Kidney (tissue), 14 donors: ENCODE measurements around the gene HBE1. TPM values are rescaled to one million over a fixed set of nuclear protein-coding genes. Genes with fewer than 3 reads are reported as not detected.

Experiments used
- DNase-seq, 5 donors: peaks; one replicate each; pipeline ENCODE4 v3.0.0-alpha.2; 2013 to 2020
- FAIRE-seq: peaks from 2 replicates; lab custom pipeline; 2012; peaks lifted over from hg19 to GRCh38; lab: Jason Lieb, UNC
- H3K27ac ChIP-seq, 2 donors: one replicate each; pipeline ENCODE4 v1.7.0; 2013; ENCODE audit warnings: low read depth in 2 of 2, low read length in 2 of 2, inconsistent platforms in 1 of 2
- H3K27me3 ChIP-seq: one replicate; pipeline ENCODE4 v1.7.1; 2013; ENCODE audit warnings: low read length, inconsistent platforms; ENCODE audit not compliant: control insufficient read depth, insufficient read depth
- H3K36me3 ChIP-seq, 3 donors: one replicate each; pipeline versions ENCODE4 v1.7.0 to v1.7.1; 2013; ENCODE audit warnings: low read length in 3 of 3, control low read depth in 1 of 3, inconsistent platforms in 1 of 3; ENCODE audit not compliant: insufficient read depth in 3 of 3, control insufficient read depth in 2 of 3
- H3K4me1 ChIP-seq, 3 donors: one replicate each; pipeline versions ENCODE4 v1.7.0 to v1.7.1; 2013; ENCODE audit warnings: low read length in 3 of 3, inconsistent platforms in 1 of 3, low read depth in 1 of 3; ENCODE audit not compliant: control insufficient read depth in 2 of 3, insufficient read depth in 2 of 3
- H3K4me3 ChIP-seq, 3 donors: one replicate each; pipeline versions ENCODE4 v1.7.0 to v1.8.1; 2013; ENCODE audit warnings: low read length in 3 of 3, control low read depth in 1 of 3, inconsistent platforms in 1 of 3
- H3K9ac ChIP-seq, 3 donors: one replicate each; pipeline versions ENCODE4 v1.7.0 to v1.7.1; 2013; ENCODE audit warnings: low read length in 3 of 3, control low read depth in 1 of 3, inconsistent platforms in 1 of 3
- H3K9me3 ChIP-seq, 3 donors: one replicate each; pipeline versions ENCODE4 v1.7.0 to v1.7.1; 2013; ENCODE audit warnings: low read length in 3 of 3, control low read depth in 1 of 3, inconsistent platforms in 1 of 3; ENCODE audit not compliant: control insufficient read depth in 2 of 3, insufficient read depth in 1 of 3
- CTCF ChIP-seq: IDR thresholded peaks from 3 replicates; pipeline ENCODE4 v1.5.1; 2012; ENCODE audit warnings: mild to moderate bottlenecking, moderate library complexity, borderline replicate concordance; ENCODE audit not compliant: insufficient read depth; ENCODE audit errors: extremely low read depth
- intact Hi-C: fragments of 100-400 bp; cut with DNase I; formaldehyde crosslinking; loops from one replicate; pipeline ENCODE4 v1.11.1; 2022
- polyA plus RNA-seq: library from polyadenylated mRNA; stranded (reverse); fragments of 350-450 nt; fragmentation: Illumina TruSeq; extraction: RNeasy Lipid Tissue Mini Kit (QIAGEN cat#74804); gene quantifications from one replicate; pipeline ENCODE4 v1.2.3, GENCODE V29; 2014; ENCODE audit warnings: low read depth, low replicate concordance; ENCODE audit not compliant: insufficient read depth
- total RNA-seq: library from RNA; stranded (reverse); fragmentation: NEBNext Ultra II Directional; extraction: Animal tissue kit (Norgen Biotek cat#: 25700); gene quantifications from one replicate; pipeline ENCODE4 v1.2.1, GENCODE V29; 2021
- donor health status: control.
- donor health status: control.
- donor health status: control.
- donor health status: control.
- donor health status: control.
- donor health status: DM: yes; HTN: yes; CAD: no.
- donor health status: Normal renal cell carcinoma (clear cell type).

Gene HBE1
- total and polyA plus RNA-seq, 2 donors from 2014 or later, result not detected

DNA sequence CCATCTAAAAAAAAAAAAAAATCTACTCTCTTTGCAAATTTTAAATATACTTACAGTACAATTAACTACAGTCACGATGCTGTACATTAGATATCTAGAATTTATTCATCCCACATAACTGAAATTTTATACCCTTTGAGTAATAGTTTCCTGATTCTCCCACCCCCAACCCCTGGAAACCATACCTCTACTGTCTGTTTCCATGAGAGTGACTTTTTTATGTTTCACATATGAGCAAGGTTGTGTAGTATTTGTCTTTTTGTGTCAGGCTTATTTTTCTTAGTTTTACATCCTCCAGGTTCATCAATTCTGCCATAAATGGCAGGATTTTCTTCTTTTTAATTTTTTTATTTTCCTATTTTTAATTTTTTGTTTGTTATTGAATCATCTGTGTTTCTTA, 46.1 kb downstream of the HBE1 start:
- H3K27ac ChIP-seq, result no peak overlapping the region
- TF ChIP-seq CTCF, result no peak
- no peaks in the 10 kb centered on the region for H3K36me3 ChIP-seq
- DNase-seq, result no peak
- H3K4me3 ChIP-seq, result no peak overlapping the region
- H3K27me3 ChIP-seq, result no peaks in the 10 kb centered on the region
- intact Hi-C loops, result no loop called here
- no peaks in the 10 kb centered on the region for H3K4me1 ChIP-seq
- no peaks in the 10 kb centered on the region for H3K9me3 ChIP-seq
- no peak overlapping the region for H3K9ac ChIP-seq
- no peak for FAIRE-seq

GRCh38 chr11:5223146-5223545, 46.6 kb downstream of the HBE1 start:
- Histone ChIP-seq H3K4me1 (no peaks in the 10 kb centered on the region), H3K27me3 (no peaks in the 10 kb centered on the region), H3K9me3 (no peaks in the 10 kb centered on the region), H3K36me3 (no peaks in the 10 kb centered on the region), H3K27ac (no peak overlapping the region), H3K9ac (no peak overlapping the region), H3K4me3 (no peak overlapping the region)
- DNase-seq (no peak), FAIRE-seq (peak; percentile 90)
- intact Hi-C loops, result no loop called here
- no peak for TF ChIP-seq CTCF

Other genes starting within 250 kb of the HBE1 start
- not detected for gene OR52J3, start 223.4 kb downstream of the HBE1 start, total RNA-seq
- not detected for gene OR52J3, start 223.4 kb downstream of the HBE1 start, polyA plus RNA-seq
- gene OR52E2, start 210.3 kb downstream of the HBE1 start, total RNA-seq, result not detected
- not detected for gene OR52E2, start 210.3 kb downstream of the HBE1 start, polyA plus RNA-seq
- not detected for gene OR52E1, start 200.4 kb downstream of the HBE1 start, total RNA-seq
- not detected for gene OR52E1, start 200.4 kb downstream of the HBE1 start, polyA plus RNA-seq
- not detected for gene OR52A5, start 131.6 kb downstream of the HBE1 start, total RNA-seq
- not detected for gene OR52A5, start 131.6 kb downstream of the HBE1 start, polyA plus RNA-seq
- gene OR52A1, start 115.2 kb downstream of the HBE1 start, total RNA-seq, result not detected
- gene OR52A1, start 115.2 kb downstream of the HBE1 start, polyA plus RNA-seq, result not detected
- not detected for gene OR51V1, start 69.3 kb downstream of the HBE1 start, total RNA-seq
- not detected for gene OR51V1, start 69.3 kb downstream of the HBE1 start, polyA plus RNA-seq
- 59.9 TPM for gene HBB, start 42.9 kb downstream of the HBE1 start, total RNA-seq
- gene HBB, start 42.9 kb downstream of the HBE1 start, polyA plus RNA-seq, result 10.9 TPM
- gene HBD, start 35.5 kb downstream of the HBE1 start, total RNA-seq, result 1.3 TPM
- 5.6 TPM for gene HBD, start 35.5 kb downstream of the HBE1 start, polyA plus RNA-seq
- gene HBG1, start 20.1 kb downstream of the HBE1 start, total RNA-seq, result not detected
- not detected for gene HBG1, start 20.1 kb downstream of the HBE1 start, polyA plus RNA-seq
- not detected for gene HBG2, start 15.2 kb downstream of the HBE1 start, total RNA-seq
- not detected for gene HBG2, start 15.2 kb downstream of the HBE1 start, polyA plus RNA-seq
- not detected for gene OR51B4, start 32.0 kb upstream of the HBE1 start, total RNA-seq
- not detected for gene OR51B4, start 32.0 kb upstream of the HBE1 start, polyA plus RNA-seq
- gene OR51B2, start 54.4 kb upstream of the HBE1 start, total RNA-seq, result not detected
- not detected for gene OR51B2, start 54.4 kb upstream of the HBE1 start, polyA plus RNA-seq
- not detected for gene OR51B5, start 73.6 kb upstream of the HBE1 start, total RNA-seq
- not detected for gene OR51B5, start 73.6 kb upstream of the HBE1 start, polyA plus RNA-seq
- not detected for gene OR51B6, start 81.6 kb upstream of the HBE1 start, total RNA-seq
- gene OR51B6, start 81.6 kb upstream of the HBE1 start, polyA plus RNA-seq, result not detected
- gene OR51M1, start 113.9 kb upstream of the HBE1 start, total RNA-seq, result not detected
- gene OR51M1, start 113.9 kb upstream of the HBE1 start, polyA plus RNA-seq, result not detected
- not detected for gene OR51Q1, start 152.2 kb upstream of the HBE1 start, total RNA-seq
- gene OR51Q1, start 152.2 kb upstream of the HBE1 start, polyA plus RNA-seq, result not detected
- gene OR51I1, start 171.6 kb upstream of the HBE1 start, total RNA-seq, result 0.35 TPM
- gene OR51I1, start 171.6 kb upstream of the HBE1 start, polyA plus RNA-seq, result not detected
- gene OR51I2, start 179.4 kb upstream of the HBE1 start, total RNA-seq, result not detected
- gene OR51I2, start 179.4 kb upstream of the HBE1 start, polyA plus RNA-seq, result not detected
- gene OR52D1, start 218.7 kb upstream of the HBE1 start, total RNA-seq, result not detected
- not detected for gene OR52D1, start 218.7 kb upstream of the HBE1 start, polyA plus RNA-seq
- gene UBQLN3, start 240.0 kb upstream of the HBE1 start, total RNA-seq, result 0.35 TPM
- not detected for gene UBQLN3, start 240.0 kb upstream of the HBE1 start, polyA plus RNA-seq
- 0.69 TPM for gene UBQLNL, start 246.8 kb upstream of the HBE1 start, total RNA-seq
- gene UBQLNL, start 246.8 kb upstream of the HBE1 start, polyA plus RNA-seq, result 0.32 TPM